GM19468 (cell line): ENCODE results near the gene C16orf86.

Experiments
- ATAC-seq: cut with Tn5 transposase; IDR thresholded peaks from one replicate; pipeline ENCODE4 v1.9.1; 2021; ENCODE audit warnings: mild to moderate bottlenecking, moderate library complexity, moderate number of reproducible peaks; ENCODE audit not compliant: unreplicated experiment; ENCODE audit errors: extremely low read depth

C16orf86 gene

DNA sequence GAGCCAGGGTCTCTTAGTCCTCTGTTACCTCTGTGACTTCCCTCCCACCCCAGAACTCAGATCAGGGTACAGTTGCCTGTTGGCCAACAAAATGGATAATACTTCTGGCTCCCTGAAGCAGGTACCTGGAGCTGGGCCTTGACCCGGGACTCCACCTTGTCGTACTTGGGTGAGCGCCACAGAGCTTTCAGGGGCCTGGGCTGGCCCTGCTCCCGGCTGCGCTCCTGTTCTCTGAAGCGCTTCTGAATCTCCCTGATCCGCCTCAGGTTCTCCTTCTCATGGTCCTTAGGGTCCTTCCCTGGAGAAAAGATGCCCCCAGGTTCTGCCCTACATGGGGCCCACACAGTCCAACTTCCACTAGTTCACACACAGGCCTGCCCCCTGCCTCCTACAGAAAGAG lies 1.7 kb upstream of the C16orf86 start:
- no peak for ATAC-seq

DNA sequence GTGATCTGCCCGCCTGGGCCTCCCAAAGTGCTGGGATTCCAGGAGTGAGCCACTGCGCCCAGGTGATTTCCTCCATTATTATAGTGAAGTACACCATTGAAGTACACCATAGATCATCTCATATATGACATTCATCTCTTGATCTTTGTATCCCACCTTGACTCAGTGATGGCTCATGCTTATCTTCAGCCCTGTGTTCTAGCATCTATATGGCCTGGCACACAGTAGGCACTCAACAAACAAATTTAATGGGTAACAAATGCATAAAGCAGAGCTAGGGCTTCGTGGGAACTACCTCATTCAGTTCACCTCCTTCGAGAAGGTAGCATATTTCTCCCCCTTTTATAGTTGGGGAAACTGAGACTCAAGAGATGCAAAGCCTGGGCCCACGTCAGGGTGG lies 1.0 kb upstream of the C16orf86 start:
- no peak for ATAC-seq

DNA sequence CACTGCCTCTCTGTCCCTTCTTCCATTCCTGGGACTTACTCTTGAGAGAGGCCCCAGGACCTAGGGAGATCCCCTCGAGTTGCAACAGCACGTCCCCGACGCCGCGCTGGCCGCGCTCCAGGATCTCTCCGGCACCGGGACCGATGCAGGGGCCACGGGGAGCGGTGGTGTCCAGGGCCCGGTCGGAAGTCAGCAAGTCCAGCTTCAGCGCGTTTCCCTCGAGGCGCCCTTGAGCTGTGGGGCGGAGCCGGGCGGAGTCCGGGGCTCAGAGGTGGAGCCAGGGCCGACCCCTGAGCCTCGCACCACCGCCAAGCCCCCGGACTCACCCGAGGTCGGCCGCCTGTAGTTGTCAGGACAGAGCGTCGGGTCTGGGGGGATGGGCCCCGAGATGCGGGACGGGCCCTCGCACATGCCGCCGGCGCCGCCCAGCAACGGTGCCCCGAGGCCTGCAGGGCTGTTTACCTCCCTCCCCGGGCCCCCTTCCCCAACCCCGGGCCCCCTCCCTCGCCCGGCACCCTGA lies 522 bp upstream of the C16orf86 start:
- ATAC-seq: no peak

DNA sequence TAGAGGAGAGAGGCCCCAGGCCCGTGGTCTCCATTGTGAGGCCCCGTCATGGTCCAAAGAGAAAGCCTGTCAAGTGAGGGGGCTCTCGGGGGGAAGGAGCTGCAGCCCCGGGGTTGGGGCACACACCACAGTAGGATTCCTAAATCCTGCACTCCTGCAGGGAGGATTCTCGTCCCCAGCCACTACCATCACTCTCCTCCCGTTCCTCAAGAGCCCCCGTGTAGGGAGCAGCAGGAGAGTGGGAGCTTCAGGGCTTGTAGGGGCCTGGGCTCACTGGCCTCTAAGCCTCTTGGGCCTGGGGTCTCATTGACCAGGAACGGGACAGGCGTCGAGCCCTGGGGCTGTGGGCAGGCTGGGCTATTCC lies 821 bp downstream of the C16orf86 start:
- no peak for ATAC-seq

DNA sequence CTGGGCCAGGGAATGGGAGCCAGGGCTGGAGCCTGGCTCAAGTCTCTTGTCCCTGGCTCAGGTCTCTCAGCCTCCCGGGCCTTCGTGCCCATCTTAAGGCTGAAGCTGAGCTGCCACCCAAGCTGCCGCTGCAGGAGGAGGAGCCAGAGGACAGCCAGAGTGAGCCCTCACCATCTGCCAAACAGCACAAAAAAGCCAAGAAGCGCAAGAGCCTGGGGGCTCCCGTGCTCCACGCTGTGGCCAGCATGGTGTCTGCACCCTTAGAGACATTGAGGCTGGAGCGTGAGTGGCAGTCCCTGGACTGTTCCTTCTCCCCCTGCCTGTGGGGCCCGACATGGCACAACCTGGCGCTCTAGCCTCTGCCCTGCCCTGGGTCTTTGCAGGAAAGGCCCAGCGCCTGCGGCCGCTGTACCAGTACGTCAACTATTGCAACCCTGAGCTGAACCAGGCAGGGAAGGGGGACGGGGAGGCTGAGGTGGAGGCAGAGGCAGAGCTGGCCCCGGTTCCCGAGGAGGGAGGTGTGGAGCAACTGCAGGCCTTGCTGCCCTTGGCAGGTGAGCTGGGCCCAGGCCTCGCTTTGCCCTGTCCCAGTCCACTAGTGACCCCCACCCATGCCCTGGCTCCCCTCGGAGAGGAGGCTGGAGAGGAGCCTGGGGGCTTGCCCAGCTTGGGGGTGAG lies 1.3 kb downstream of the C16orf86 start:
- no peak for ATAC-seq

DNA sequence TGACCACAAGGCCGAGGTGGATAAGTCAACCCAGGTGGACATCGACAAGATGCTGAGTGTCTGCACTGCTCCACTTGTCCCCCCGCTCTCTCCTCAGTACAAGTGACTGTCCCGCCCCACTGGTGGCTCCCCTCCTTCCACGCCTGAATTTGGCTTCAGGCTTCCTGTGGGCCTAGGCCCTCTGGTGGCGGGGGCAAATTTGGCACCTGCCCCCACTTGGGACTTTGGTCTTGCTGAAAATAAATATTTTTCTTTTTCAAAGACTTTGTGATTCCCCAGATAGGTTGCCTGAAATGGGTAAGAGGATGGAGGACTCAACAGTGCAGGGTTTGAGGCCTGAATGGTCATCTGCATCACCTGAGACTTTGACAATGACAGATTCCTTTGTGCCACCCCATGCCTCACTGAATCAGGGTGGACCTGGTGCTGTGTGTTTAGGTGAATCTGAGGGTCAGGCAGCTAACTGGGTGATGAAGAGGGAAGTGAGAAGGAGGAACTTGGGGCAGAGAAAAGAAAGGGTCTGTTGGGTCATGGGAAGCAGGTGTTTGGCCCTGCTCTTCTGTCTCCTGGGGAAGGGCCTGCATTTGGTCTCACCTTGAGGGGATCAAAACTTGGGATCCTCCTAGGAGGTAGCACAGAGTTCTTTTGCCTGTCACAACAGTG lies 2.0 kb downstream of the C16orf86 start:
- ATAC-seq: no peak

DNA sequence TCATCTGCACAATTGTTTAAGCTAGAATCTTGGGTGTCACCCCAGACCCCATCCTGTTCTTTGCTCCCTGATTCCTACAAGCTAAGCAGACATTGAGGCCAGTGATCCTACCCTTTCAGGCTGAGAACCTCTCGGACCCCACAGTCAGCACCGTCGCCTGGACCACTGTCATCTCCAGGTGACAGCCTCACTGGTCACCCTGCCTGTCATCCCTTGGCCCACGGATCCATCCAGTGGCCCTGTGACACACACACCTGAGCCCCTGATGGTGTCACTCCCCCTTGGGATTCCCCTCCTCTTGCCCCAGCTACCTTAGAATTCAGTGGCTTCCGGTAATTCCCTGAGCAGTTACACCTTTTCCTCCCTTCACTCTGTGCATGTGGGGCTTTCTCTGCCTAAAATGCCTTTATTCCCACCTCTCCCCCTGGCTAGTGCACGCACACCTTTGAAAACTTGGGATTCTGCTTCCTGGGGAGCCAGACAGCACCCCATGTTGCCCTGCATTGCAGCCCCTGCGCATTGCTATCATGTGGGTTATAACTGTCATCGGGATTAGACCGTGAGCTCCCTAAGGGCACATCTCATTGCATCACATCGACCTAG lies 3.0 kb downstream of the C16orf86 start:
- ATAC-seq: no peak

DNA sequence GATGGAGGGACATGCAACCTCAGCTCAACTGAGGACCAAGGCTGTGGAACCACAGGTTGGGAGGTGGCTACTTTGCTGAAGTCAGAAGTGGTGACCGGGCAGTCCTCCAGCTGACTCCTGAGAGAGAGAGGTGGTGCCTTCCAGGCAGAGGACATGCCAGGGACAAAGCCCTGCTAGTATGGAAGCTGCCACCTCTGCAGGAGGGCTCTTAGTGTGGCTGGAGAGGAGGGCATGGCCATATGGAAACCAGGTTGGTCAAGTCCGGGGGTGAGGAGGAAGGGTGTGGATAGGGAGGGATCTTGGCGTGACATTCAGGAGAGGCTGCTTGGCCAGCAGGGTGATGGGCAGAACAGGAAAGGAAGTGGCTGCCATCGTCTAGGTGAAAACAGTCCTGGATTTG lies 5.7 kb downstream of the C16orf86 start:
- no peak for ATAC-seq

DNA sequence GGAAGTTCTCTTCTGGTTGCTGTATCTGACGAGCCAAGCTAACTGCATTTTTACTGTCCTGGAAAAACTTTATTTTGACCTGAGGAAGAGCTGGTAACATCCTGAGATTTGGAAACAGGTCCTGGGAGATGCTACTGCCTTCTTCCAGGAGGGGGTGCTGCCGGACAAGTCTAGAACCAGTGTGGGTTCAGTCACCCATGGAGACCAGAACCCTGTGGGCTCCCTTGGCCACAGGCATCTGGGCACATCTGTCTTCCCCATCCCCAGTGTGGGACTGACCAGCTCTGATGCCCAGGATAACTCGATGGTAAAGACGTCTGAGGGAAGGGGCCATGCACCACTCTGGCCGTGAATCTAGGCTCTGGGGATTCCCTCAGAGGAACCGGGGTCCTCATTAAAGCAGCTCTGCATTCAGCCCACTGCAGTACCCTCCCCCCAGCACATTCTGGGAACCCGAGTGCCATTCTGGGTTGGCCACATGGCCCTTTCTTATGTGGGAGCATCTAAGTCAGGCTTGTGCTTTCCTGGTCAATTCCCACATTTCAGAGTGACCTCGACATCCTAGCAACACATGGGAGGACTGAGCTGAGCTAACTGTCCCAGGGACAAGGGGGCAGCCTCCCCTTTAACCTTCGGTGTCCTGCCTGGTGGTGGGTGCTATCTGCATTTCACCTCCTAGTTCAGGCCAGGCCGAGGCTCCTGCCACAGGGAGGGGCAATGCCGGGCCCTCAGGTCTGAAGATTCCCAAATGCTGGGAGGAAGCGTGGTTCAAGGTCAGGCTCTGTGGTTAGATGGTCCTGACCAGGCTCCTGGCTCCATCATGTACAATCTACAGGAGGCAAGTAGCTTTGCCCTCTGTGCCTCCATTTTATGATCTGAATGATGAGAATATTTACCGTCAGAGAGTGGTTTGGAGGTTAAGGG lies 6.4 kb downstream of the C16orf86 start:
- ATAC-seq: no peak

DNA sequence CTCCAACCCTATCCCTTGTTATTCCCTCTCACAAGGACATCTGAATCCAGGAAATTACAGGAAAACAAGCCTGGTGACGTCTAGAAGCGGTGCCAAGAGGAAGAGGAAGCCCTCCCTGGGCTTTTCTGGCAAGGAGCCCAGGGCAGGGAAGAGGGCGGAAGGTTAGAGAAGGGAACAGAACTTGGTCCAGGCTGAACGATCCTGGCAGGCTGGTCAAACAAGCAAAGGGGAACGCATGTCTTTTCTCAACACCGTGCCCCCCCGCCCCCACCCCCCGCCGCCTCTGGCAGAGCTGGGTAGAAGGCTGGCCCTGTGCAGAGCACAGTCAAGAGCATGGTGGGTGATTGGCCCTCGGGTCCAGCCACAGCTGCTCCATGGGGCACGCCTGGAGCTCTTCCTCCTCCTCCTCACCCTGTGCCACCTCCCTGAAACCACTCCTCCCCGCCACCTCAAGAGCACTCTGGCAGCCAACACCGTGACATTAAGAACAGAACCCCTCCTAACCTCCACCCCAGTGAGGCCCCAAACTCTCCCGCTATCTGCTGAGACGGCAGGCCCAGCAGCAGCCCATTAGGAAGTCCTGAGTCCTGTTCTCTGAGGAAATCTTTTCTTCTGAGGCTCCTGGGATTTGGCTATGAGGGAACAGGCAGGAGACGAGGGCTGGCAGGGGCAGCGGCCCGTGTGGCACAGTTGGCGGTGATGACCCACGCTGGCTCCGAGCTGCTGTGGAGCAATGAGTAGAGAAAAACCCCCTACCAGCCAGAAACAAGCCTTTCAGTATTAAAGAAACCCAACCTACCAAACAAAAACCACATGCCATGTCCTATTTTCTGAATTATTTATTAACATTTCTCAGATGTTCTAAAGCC lies 7.3 kb downstream of the C16orf86 start:
- ATAC-seq: no peak

DNA sequence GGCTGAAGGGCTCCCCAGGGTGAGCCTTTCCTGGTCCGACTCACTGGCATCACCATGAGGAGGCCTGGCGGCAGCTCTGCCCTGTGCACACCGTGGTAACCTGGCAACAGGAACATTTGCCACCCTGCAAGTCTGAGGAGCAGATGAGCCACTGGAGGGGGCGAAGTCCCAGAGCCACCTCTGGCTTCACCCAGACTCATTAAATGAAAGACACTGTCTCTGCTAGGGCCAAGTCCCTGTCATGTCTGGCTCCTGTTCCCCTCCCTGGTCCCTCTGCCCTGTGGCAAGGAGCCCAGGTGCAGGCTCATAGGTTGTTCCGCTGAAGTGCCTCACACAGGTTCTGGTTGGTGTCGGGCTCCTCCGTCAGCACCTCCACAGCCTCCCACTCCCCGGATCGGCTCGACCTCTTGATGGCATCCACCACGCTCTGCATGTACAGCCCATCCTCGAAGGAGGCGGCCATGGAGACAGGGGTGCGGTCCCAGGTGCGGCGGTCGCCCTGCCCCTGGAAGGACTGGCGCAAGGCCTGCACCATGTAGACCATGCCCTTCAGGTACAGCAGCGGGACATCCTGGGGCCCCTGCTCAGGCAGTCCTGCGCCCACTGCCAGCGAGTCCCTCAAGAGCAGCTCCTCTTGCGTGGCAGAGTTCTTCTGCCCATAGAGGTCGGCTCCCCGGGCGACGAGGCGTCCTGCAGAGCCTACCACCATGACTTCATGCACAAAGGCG lies 8.4 kb downstream of the C16orf86 start:
- no peak for ATAC-seq

DNA sequence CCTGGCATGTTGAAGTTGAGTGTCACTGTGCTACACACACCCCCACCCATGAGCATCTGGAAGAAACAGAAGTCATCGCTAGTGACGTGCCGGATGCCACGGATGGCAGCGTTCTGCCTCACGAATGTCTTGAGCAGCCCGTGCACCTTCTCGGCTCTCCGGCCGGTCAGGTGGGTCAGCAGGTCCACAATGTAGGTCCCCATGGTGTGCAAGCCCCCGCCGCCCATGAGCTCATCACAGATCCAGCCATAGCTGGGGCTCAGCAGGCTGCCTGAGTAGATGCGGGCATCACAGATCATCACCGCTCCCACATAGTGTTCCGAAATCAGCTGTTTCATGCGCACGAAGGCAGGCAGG lies 8.9 kb downstream of the C16orf86 start:
- ATAC-seq: no peak

DNA sequence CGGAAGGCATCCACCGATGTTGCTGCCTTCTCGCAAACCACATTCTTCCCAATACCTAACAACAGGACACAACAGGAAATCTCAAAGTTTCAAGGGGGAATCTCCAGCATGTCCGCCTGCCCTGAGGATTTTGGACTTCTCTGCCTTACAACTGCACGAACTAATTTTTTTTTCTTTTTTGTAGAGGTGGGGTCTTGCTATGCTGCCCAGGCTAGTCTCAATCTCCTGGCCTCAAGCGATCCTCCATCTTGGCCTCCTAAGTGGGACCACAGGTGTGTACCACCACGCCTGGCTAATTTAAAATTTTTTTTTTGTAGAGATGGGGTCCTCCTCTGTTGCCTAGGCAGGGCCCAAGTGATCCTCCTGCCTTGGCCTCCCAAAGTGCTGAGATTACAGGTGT lies 9.4 kb downstream of the C16orf86 start:
- no peak for ATAC-seq

DNA sequence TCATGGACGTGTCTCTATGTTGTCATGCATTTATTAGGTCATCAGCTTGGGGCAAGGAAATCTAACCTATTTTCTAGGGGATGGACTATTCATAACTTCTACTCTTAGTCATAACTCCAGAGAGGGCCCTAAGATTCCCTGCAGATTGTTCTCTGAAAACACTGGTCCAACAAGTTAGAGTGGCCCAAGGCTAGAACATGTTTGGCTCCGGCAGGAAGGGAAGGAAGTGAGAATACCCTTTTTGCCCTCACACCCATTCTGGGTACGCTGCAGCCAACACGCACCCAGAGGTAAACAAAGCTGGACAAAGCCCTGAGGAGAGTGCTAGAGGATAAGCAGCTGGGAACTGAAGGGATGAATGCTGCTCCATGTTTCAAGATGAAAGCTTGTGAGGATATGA lies 9.9 kb downstream of the C16orf86 start:
- ATAC-seq: no peak

DNA sequence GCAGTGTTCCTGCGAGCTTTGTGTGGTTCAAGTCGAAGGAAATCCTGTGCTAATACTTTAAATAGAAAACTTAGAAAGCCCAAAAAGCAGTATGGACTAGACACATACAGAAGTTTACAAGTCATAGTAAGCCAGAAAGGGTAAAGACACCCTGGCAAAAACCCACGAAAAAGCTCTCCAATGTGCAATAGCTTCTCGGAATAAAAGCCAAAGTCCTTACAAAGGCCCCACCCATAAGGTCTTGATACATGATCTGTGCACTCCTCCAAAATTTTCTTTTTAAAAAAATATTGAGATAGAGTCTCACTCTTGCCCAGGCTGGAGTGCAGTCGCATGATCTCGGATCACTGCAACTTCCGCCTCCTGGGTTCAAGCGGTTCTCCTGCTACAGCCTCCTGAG lies 10.3 kb downstream of the C16orf86 start:
- no peak for ATAC-seq

DNA sequence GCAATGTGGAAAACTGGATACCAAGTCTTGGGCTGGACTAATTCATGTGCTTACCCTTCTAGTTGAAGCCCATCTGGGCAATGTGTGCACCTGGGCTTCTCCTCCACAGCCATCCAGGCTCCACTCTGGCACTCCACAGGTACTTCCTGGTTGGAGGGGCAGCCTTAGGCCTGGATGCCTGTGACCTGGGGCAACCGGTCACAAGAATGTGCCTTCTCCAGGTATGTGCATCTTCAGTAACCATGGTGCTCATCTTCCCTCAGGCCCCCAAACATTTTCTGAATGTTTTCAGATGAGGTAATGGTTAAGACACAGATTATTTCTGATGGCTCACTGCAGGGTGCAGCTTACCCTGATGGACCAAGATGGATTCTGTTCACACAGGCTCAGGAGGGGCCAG lies 11.1 kb downstream of the C16orf86 start:
- no peak for ATAC-seq

DNA sequence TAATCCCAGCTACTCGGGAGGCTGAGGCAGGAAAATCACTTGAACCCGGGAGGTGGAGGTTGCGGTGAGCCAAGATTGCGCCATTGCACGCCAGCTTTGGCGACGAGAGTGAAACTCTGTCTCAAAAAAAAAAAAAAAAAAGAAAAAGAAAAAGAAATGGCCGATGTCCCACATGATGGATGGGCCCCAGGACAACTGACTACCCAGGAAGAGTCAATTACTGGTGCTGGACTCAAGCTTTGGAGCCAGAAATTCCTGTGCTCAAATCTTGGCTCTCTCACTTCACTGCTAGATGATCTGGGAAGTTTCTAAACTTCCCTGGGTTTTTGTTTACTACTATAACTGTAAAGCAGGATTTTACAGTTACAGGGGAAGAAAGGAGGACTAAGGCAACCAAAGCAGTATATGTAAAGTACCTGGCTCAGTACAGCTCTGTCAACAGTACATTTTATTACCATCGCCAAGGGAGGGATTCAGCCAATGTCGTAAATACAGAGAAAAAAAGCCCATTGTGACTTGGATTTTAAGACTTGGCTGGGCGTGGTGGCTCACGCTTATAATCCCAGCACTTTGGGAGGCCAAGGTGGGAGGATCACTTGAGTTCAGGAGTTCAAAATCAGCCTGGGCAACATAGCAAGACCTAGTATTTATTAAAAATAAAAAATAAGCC lies 11.9 kb downstream of the C16orf86 start:
- ATAC-seq: no peak
